Measurements from ENCODE around the gene EIF4E1B.

EIF4E1B gene

DNA sequence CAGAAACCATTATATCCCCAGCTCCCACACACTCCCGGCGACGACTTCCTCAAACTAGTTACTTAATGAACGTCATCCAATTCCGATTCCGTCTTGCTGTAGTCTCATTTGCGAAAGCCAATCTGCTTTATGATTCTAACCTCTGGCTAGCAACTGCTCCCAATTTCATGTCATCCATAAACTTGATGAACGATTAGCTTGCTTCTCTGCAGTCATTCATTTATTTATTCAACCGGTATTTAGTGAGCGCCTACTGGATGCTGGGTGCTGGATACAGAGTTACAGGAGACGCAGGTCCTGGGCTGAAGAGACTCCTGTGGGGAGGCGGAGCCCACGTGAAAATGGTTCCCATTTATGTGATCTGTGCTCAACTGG lies 63.0 kb downstream of the EIF4E1B start:
- no peak for DNase-seq

GRCh38 chr5:176694146-176694545 lies 63.7 kb downstream of the EIF4E1B start:
- DNase-seq = no peak

- DNase-seq = no peak
These were observed 64.2 kb downstream of the EIF4E1B start for GRCh38 chr5:176694631-176695030.

DNA sequence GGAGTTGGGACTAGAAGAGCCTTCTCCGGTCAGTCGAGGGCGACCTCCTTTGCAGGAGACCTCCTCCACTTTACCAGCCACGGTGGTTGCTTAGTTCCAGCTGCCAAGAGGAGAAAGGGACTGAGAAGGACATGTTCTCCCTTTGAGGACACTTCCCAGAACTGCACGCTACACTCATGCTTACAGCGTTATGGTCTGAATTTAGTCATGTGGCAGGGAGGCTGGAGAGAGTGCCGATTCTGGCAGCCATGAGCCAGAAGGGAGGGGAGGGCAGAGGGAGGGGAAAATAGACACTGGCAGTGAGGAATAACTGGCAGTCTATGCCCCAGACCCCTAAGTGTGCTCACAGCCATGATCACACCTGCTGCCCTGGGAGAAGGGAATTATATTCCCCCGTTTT lies 64.6 kb downstream of the EIF4E1B start:
- DNase-seq = no peak
